ENCODE data around the gene CELF4.

- TF ChIP-seq CTCF (IDR thresholded peaks at IDR 0.05; ENCODE audit: insufficient read depth, low read length, poor library complexity, severe bottlenecking) (no peak), EZH2phosphoT487 (conservative IDR thresholded peaks at IDR 0.05; ENCODE audit: low read length) (no peak)
Observed at GRCh38 chr18:37499044-37499443, 66.6 kb downstream of the CELF4 start.
